Neural progenitor cell (in vitro differentiated cells): Measurements from ENCODE around the gene ACYP1.

Experiments
- CTCF ChIP-seq: fragments of 200-600 bp; sonication (generic); IDR thresholded peaks from 2 replicates; pipeline ENCODE4 v1.5.1; 2017; ENCODE audit warnings: antibody characterized with exemption, mild to moderate bottlenecking
- EZH2 ChIP-seq: fragments of 200-600 bp; sonication (generic); IDR thresholded peaks from 2 replicates; pipeline ENCODE4 v1.6.1; 2017; ENCODE audit warnings: antibody characterized with exemption, mild to moderate bottlenecking, moderate library complexity
- EZH2phosphoT487 ChIP-seq: fragments of 200-600 bp; sonication (generic); IDR thresholded peaks from 2 replicates; pipeline ENCODE4 v1.6.1; 2017; ENCODE audit warnings: antibody characterized with exemption

GRCh38 chr14:75094896-75095295, 31.1 kb upstream of the ACYP1 start:
- TF ChIP-seq CTCF (no peak), EZH2 (no peak), EZH2phosphoT487 (no peak)
